Pancreas (tissue), 10 donors: Measurements from ENCODE around the gene ANTXR2. TPM values are rescaled to one million over a fixed set of nuclear protein-coding genes. Genes with fewer than 3 reads are reported as not detected.

Experiments used
- ATAC-seq, 4 donors: fragments of 200-7000 bp; cut with Tn5 transposase; one replicate each; pipeline versions ENCODE4 v1.8.0 to v1.9.1; 2020; ENCODE audit warnings: mild to moderate bottlenecking in 4 of 4, moderate library complexity in 4 of 4
- DNase-seq, 6 donors: peaks; one replicate each; pipeline ENCODE4 v3.0.0-alpha.2; 2020
- FAIRE-seq: peaks from 2 replicates; lab custom pipeline; 2012; peaks lifted over from hg19 to GRCh38; lab: Jason Lieb, UNC
- H3K27ac ChIP-seq, 4 donors: fragments of 200-600 bp; sonication (generic); 1 replicate in 3 of 4; 2 replicates in 1 of 4; pipeline versions ENCODE4 v1.5.0 to v1.8.0; 2020
- H3K27me3 ChIP-seq, 4 donors: fragments of 200-600 bp; one replicate each; pipeline ENCODE4 v1.8.0; 2021
- H3K36me3 ChIP-seq, 3 donors: fragments of 200-600 bp; sonication (generic) in 1 of 3; one replicate each; pipeline versions ENCODE4 v1.5.0 to v1.8.0; 2020 to 2021
- H3K4me1 ChIP-seq, 3 donors: fragments of 200-600 bp; one replicate each; pipeline ENCODE4 v1.8.0; 2021
- H3K4me3 ChIP-seq, 4 donors: fragments of 200-600 bp; sonication (generic) in 2 of 4; one replicate each; pipeline versions ENCODE4 v1.5.0 to v1.8.0; 2020 to 2021
- H3K9me3 ChIP-seq, 4 donors: fragments of 200-600 bp; one replicate each; pipeline ENCODE4 v1.8.0; 2021
- CTCF ChIP-seq, 4 donors: fragments of 200-600 bp; sonication (generic) in 3 of 4; IDR thresholded peaks; one replicate each; pipeline versions ENCODE4 v1.5.0 to v1.8.0; 2021; ENCODE audit warnings: antibody characterized with exemption in 4 of 4
- WGBS, 2 donors: extraction: QIAGEN DNeasy Blood & Tissue Kit; methylation state at CpG; one replicate each; pipeline ENCODE4 v1.1.7; 2013; 5-methylcytosine and 5-hydroxymethylcytosine counted together
- intact Hi-C, 3 donors: fragments of 100-400 bp; cut with DNase I; formaldehyde crosslinking; loops; one replicate each; pipeline versions ENCODE4 v1.11.1 to v1.14.2; 2022
- polyA plus RNA-seq, 2 donors: library from polyadenylated mRNA; stranded (reverse); fragments of 200-250 nt; gene quantifications; one replicate each; pipeline ENCODE4 v1.2.3, GENCODE V29; 2013
- total RNA-seq, 6 donors: library from RNA; stranded (reverse); fragmentation: NEBNext Ultra II Directional in 4 of 6; extraction: Animal tissue kit (Norgen Biotek cat#: 25700) in 4 of 6; gene quantifications; one replicate each; pipeline versions ENCODE4 v1.2.1 to v1.2.4, GENCODE V29; 2021 to 2023
- donor health status: healthy with polysubstance abuse.
- donor health status: DM: no; HTN: no; CAD: no; lungs with moderate emphysema.
- donor health status: DM: no; HTN: no; CAD: no.
- donor health status: control.
- donor health status: control.
- donor health status: Bipolar disorder and iron deficiency.
- donor health status: DM: yes; HTN: yes; CAD: no.
- donor health status: DM: no; HTN: no; CAD: no.
- donor health status: DM: no; HTN: no; CAD: no.
- donor health status: DM: yes; HTN: yes; CAD: no.

ANTXR2 gene
- total and polyA plus RNA-seq, 8 donors: 1.4 to 22.4 (median 4.6) TPM

- Histone ChIP-seq H3K27me3 (no peaks in the 10 kb centered on the region), H3K4me3 (no peak overlapping the region), H3K27ac (no peak overlapping the region), H3K4me1 (no peaks in the 10 kb centered on the region), H3K9me3 (no peaks in the 10 kb centered on the region), H3K36me3 (no peaks in the 10 kb centered on the region)
- no peak for TF ChIP-seq CTCF (IDR thresholded peaks at IDR 0.05)
- ATAC-seq (no peak), DNase-seq (no peak), FAIRE-seq (no peak)
- intact Hi-C loops: no loop called here
Observed at GRCh38 chr4:80114732-80115265, 41.8 kb upstream of the ANTXR2 start.

- DNase-seq (no peak), FAIRE-seq (no peak), ATAC-seq (no peak)
- no peaks in the 10 kb centered on the region for H3K4me1 ChIP-seq
- TF ChIP-seq CTCF (IDR thresholded peaks at IDR 0.05): no peak
- WGBS, 2 donors: 78 to 87% methylated on average over 3 of the region's 3 CpGs
- intact Hi-C loops: no loop called here
- no peaks in the 10 kb centered on the region for H3K27me3 ChIP-seq
- H3K4me3 ChIP-seq: no peak overlapping the region
- H3K36me3 ChIP-seq: no peaks in the 10 kb centered on the region
- no peak overlapping the region for H3K27ac ChIP-seq
- no peaks in the 10 kb centered on the region for H3K9me3 ChIP-seq
Observed at GRCh38 chr4:80113615-80114014, 40.6 kb upstream of the ANTXR2 start.

- H3K9me3 ChIP-seq: peaks cover 0 to 3% (median 0%) of the 10 kb centered on the region in 4 donors
- 77 to 83% methylated on average over 3 of the region's 3 CpGs for WGBS, 2 donors
- no peak for FAIRE-seq
Observed at GRCh38 chr4:80112236-80112635, 39.2 kb upstream of the ANTXR2 start.

GRCh38 chr4:80111276-80111675 lies 38.2 kb upstream of the ANTXR2 start:
- ATAC-seq: no peak
- no peak for TF ChIP-seq CTCF (IDR thresholded peaks at IDR 0.05)
- Histone ChIP-seq H3K27ac (no peak overlapping the region), H3K36me3 (no peaks in the 10 kb centered on the region), H3K9me3 (peaks cover 0 to 8% (median 0%) of the 10 kb centered on the region in 4 donors), H3K4me3 (no peak overlapping the region), H3K27me3 (no peaks in the 10 kb centered on the region), H3K4me1 (no peaks in the 10 kb centered on the region)
- FAIRE-seq: no peak
- no peak for DNase-seq
- intact Hi-C loops: no loop called here

More at GRCh38 chr4:80112236-80112635, 39.2 kb upstream of the ANTXR2 start:
- intact Hi-C loops: no loop called here
- TF ChIP-seq CTCF (IDR thresholded peaks at IDR 0.05): no peak
- H3K36me3 ChIP-seq: no peaks in the 10 kb centered on the region
- H3K4me1 ChIP-seq: no peaks in the 10 kb centered on the region
- H3K27me3 ChIP-seq: no peaks in the 10 kb centered on the region
- ATAC-seq (no peak), DNase-seq (no peak)
- H3K4me3 ChIP-seq: no peak overlapping the region
- H3K27ac ChIP-seq: no peak overlapping the region

GRCh38 chr4:80107374-80107773 lies 34.3 kb upstream of the ANTXR2 start:
- no peak for FAIRE-seq
- no peaks in the 10 kb centered on the region for H3K4me1 ChIP-seq
- WGBS, 2 donors: 95 to 96% methylated on average over 1 of the region's 1 CpG

More at GRCh38 chr4:80107374-80107773, 34.3 kb upstream of the ANTXR2 start:
- Histone ChIP-seq H3K27me3 (no peaks in the 10 kb centered on the region), H3K4me3 (no peak overlapping the region), H3K36me3 (no peaks in the 10 kb centered on the region), H3K9me3 (peaks cover 0 to 8% (median 0%) of the 10 kb centered on the region in 4 donors), H3K27ac (no peak overlapping the region)
- TF ChIP-seq CTCF (IDR thresholded peaks at IDR 0.05): no peak
- ATAC-seq (no peak), DNase-seq (no peak)
- intact Hi-C loops: no loop called here
